HG03354 (cell line): ENCODE data around the gene CASKIN2.
"Not testable (repeated sequence)": the region's sequence is repeated elsewhere in the genome, so short reads cannot be mapped to it uniquely, and the experiment has no call there.

ENCODE experiments used
- ATAC-seq: cut with Tn5 transposase; IDR thresholded peaks from one replicate; pipeline ENCODE4 v1.9.1; 2021; ENCODE audit warnings: mild to moderate bottlenecking; ENCODE audit not compliant: unreplicated experiment, poor library complexity, severe bottlenecking

Gene CASKIN2

GRCh38 chr17:75521951-75522727 lies 6.8 kb upstream of the CASKIN2 start:
- no peak for ATAC-seq

GRCh38 chr17:75521290-75521689 lies 6.0 kb upstream of the CASKIN2 start:
- ATAC-seq: no peak

GRCh38 chr17:75520413-75520812 lies 5.1 kb upstream of the CASKIN2 start:
- ATAC-seq: not testable (repeated sequence)

DNA sequence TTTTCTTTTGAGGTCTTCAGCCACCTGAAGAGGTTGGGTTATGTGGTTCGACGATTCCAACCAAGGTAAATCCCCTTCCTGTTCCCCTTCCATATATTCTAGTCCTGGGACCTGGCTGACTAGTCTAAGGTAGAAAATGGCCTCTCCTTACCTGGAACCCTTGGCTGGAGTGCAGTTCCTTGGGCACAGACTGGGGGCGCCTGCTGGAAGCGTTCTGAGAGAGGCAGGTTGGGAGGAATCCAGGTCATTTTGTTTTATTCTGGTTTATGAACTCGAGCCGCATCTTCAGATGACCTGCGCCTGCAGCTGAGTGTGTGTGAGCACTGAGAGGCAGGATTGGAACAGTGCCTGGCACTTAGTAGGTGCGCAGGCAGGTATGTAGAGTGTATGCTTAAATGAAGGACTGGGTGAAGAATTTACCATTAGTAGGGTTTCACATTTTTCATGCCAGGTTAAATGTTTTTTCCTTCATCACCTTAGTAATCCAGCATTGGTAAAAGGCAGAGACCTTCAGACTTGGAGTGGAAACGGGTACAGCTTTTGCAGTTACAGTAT lies 3.7 kb upstream of the CASKIN2 start:
- no peak for ATAC-seq

DNA sequence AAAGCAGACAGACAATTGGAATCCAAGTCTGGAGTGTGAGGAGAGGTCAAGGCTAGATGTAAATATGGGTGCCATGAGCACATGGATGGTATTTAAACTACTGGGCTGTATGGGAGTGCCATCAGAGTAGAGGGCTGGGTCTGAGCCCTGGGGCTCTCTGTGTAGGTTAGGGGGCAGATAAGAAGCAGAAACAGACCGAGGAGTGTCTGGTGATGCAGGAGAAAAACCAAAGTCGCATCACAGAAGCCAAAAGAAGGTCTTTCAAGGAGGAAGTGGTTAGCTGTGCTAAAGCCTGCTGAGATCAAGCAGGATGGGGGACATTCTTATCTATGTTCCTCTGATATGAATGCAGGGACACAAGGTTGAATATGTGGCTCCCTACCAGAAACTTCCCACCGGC lies 2.9 kb upstream of the CASKIN2 start:
- no peak for ATAC-seq

GRCh38 chr17:75517297-75517865 lies 2.0 kb upstream of the CASKIN2 start:
- no peak for ATAC-seq

DNA sequence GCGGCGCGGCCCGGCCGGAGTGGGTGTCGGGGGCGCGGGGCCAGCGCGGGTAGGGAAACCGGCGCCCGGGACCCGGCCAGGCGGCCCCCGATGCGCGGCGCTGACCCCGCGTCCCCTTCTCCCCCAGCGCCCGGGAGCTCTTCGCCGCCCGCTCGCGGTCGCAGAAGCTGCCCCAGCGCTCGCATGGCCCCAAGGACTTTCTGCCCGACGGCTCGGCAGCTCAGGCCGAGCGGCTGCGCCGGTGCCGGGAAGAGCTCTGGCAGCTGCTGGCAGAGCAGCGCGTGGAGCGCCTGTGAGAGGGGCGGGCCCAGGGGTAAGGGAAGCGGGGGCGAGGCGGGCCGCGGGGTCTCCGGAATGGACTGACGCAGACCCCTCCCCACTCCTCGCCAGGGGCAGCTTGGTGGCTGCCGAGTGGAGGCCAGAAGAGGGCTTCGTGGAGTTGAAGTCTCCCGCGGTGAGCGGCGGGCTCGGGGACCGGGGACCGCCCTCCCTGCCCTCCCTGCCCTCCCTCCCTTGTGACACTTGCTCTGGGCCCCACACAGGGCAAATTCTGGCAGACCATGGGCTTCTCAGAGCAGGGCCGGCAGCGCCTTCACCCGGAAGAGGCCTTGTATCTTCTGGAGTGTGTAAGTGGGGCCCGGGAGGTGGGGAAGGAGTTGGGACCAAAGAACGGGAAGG lies 1.4 kb upstream of the CASKIN2 start:
- peak; percentile 23 for ATAC-seq

DNA sequence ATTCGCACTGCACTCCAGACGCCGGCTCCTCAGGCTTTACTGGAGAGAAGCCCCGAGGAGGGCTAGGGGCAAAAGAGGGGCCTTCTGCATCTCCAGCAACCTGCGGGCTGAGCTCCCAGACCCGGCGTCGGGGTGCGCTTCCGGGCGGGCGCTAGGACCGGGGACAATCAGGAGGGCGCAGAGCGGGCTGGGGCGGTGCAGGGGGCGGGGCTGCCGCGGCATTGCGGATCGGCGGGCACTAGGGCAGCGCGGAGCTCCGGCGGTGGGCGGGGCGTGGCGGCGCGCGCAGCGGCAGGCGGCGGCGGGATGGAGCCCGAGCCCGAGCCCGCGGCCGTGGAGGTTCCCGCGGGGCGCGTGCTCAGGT lies 900 bp upstream of the CASKIN2 start, which contains the start of gene TSEN54:
Gene TSEN54, plus strand, starts transcription at position 274 of the 364 bp plus-strand sequence. Its CDS starts 33 bp downstream, at position 307.
- ATAC-seq: peak; percentile 68

DNA sequence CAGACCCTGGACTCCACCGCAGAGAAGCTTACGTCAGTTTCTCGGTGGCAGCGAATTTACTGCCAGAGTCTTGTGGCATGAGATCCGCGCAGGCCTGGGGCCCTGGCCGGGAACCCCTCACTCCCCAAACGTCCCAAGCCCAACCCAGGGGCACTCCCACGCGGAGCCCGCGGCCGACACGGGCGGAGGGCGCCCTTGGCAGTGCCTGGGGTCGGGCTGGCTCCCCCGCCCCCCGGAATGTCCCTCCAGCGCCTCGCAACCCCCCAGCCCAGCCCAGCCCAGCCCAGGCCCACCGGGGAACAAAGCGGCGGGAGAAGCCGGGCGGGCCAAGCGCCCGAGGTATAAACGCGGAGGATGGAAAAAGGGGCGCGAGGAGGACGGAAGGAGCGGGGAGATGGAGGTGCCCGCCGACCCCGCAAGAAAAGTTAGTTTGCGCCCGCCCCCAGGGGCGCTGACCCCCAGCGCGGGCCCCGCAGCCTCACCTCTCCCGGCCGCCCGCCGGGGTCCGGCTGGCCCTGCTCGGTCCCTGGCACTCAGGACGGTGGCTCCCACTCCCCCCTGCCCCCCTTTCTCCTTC lies 330 bp downstream of the CASKIN2 start:
- ATAC-seq: no peak

GRCh38 chr17:75514299-75514918 lies 928 bp downstream of the CASKIN2 start:
- no peak for ATAC-seq

GRCh38 chr17:75513641-75514000 lies 1.7 kb downstream of the CASKIN2 start:
- no peak for ATAC-seq

- no peak for ATAC-seq
Measured at GRCh38 chr17:75512926-75513640, 2.3 kb downstream of the CASKIN2 start.

GRCh38 chr17:75511610-75512575 lies 3.4 kb downstream of the CASKIN2 start:
- ATAC-seq: no peak

GRCh38 chr17:75511270-75511609 lies 4.1 kb downstream of the CASKIN2 start:
- no peak for ATAC-seq

DNA sequence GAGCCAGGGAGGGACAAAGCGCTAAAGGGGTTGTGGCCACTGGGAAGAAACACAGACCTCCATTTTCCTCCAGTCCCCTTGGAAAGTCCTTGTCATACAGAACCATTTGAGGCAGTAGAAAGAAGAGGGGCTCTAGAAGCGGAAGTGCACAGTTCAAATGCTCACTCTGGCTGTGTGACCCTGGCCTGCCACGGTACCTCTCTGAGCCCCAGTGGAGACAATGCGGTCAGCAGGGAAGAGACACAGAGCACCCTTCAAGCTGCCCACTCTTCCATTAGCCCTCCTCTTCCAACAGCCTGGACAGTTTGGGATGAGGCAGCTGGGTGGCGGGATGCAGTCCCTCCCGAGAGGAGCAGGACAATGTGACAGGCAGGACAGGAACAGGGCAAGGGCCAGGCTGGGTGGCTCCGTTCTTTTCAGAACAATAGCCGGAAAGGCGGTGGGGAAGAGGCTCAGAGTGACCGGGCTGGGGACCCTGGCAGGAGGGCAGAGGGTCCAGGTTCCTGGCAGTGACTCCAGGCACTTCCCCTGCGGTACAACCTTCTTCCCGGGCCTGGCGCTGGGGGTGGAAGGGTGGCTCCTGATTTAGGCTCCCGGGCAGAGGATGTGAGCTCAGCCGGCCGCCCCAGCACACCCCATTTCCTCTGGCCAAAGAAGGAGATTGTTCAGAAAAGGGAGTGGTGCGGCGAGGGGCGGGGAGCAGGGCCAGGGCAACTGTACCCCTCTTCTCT lies 5.6 kb downstream of the CASKIN2 start:
- ATAC-seq: no peak

DNA sequence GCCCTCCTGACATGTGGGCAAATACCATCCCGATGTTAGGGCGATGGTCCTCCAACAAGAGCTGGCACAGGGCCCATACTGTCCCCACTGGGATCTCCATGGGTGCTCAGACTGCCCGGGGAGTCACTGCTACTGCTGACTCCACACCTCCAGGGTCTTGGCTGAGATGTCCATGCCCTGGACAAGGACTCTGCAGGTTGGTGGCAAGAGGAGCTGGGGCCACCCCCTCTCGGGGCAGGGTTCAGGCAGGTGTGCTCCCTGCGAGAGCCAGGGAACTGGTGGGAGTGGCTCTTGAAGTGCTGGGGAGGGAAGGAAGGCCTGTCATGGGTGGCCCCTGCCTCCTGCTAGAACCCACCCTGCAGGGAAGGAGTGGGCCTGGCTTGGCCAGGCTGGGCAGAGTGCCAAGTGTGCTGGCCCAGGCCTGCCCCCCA lies 6.4 kb downstream of the CASKIN2 start:
- ATAC-seq: no peak
